Medulla oblongata (tissue), 1 donor: Measurements from ENCODE around the gene CHRNA7.
"Not testable (repeated sequence)": the region's sequence is repeated elsewhere in the genome, so short reads cannot be mapped to it uniquely, and the experiment has no call there.

Experiments
- DNase-seq: peaks from one replicate; pipeline ENCODE4 v3.0.0-alpha.2; 2015; ENCODE audit errors: extremely low spot score

CHRNA7 gene

GRCh38 chr15:32119694-32120330 is 89.5 kb downstream of the CHRNA7 start:
- DNase-seq, result no peak

- no peak for DNase-seq
These were observed 90.5 kb downstream of the CHRNA7 start for GRCh38 chr15:32120577-32121383.

- DNase-seq, result no peak
These were observed 91.0 kb downstream of the CHRNA7 start for GRCh38 chr15:32121384-32121695.

GRCh38 chr15:32122013-32122412 is 91.7 kb downstream of the CHRNA7 start:
- no peak for DNase-seq

- no peak for DNase-seq
These were observed 93.2 kb downstream of the CHRNA7 start for GRCh38 chr15:32123473-32123872.

- no peak for DNase-seq
These were observed 94.4 kb downstream of the CHRNA7 start for GRCh38 chr15:32124726-32125125.

- no peak for DNase-seq
These were observed 95.3 kb downstream of the CHRNA7 start for GRCh38 chr15:32125595-32125994.

- DNase-seq, result no peak
These were observed 99.5 kb downstream of the CHRNA7 start for GRCh38 chr15:32129815-32130214.

- no peak for DNase-seq
These were observed 100.5 kb downstream of the CHRNA7 start for GRCh38 chr15:32130823-32131222.

- DNase-seq, result no peak
These were observed 101.5 kb downstream of the CHRNA7 start for GRCh38 chr15:32131803-32132202.

- no peak for DNase-seq
These were observed 102.5 kb downstream of the CHRNA7 start for GRCh38 chr15:32132859-32133258.

- DNase-seq, result no peak
These were observed 104.5 kb downstream of the CHRNA7 start for GRCh38 chr15:32134842-32135241.

GRCh38 chr15:32135335-32135734 is 105.0 kb downstream of the CHRNA7 start:
- DNase-seq, result no peak

GRCh38 chr15:32145512-32145911 is 115.2 kb downstream of the CHRNA7 start:
- not testable (repeated sequence) for DNase-seq

GRCh38 chr15:32148833-32149555 is 118.7 kb downstream of the CHRNA7 start:
- no peak for DNase-seq

- DNase-seq, result no peak
These were observed 122.3 kb downstream of the CHRNA7 start for GRCh38 chr15:32152574-32152973.

- not testable (repeated sequence) for DNase-seq
These were observed 123.7 kb downstream of the CHRNA7 start for GRCh38 chr15:32153868-32154623.

- DNase-seq, result not testable (repeated sequence)
These were observed 131.8 kb downstream of the CHRNA7 start for GRCh38 chr15:32162143-32162542.

- DNase-seq, result not testable (repeated sequence)
These were observed 133.8 kb downstream of the CHRNA7 start for GRCh38 chr15:32164065-32164464.

GRCh38 chr15:32164747-32165146 is 134.4 kb downstream of the CHRNA7 start:
- not testable (repeated sequence) for DNase-seq

GRCh38 chr15:32165775-32166174 is 135.5 kb downstream of the CHRNA7 start:
- not testable (repeated sequence) for DNase-seq

- DNase-seq, result not testable (repeated sequence)
These were observed 136.0 kb downstream of the CHRNA7 start for GRCh38 chr15:32166270-32166669.
